GM12878 (cell line): Measurements from ENCODE around the gene NPEPPS. TPM values are rescaled to one million over a fixed set of nuclear protein-coding genes. Genes with fewer than 3 reads are reported as not detected.
"Not testable (repeated sequence)": the region's sequence is repeated elsewhere in the genome, so short reads cannot be mapped to it uniquely, and the experiment has no call there.

Source experiments
- ATAC-seq: fragments of 200-7000 bp; cut with Tn5 transposase; 3 replicates; pipeline ENCODE4 v1.9.1; 2020; ENCODE audit warnings: mild to moderate bottlenecking, moderate library complexity
- BruUV-seq: library from RNA; stranded (reverse); fragments of 400-500 nt; replicated peaks from 2 replicates; lab custom pipeline; 2021; lab: Mats Ljungman, UMichigan
- CTCF ChIA-PET: fragments of 300-600 bp; sonication (Branson Sonifier 250); formaldehyde crosslinking; extraction: SDS; loops from one replicate; lab custom pipeline; 2021; ENCODE audit warnings: inconsistent platforms; lab: Yijun Ruan, JAX
- POLR2A ChIA-PET: fragments of 350-600 bp; formaldehyde crosslinking; extraction: SDS; loops from one replicate; lab custom pipeline; 2021; ENCODE audit warnings: inconsistent platforms; lab: Charles Lee
- RAD21 ChIA-PET: fragments of 300-600 bp; sonication (Branson Sonifier 250); formaldehyde crosslinking; loops from one replicate; lab custom pipeline; 2023; ENCODE audit warnings: antibody characterized with exemption; ENCODE audit not compliant: unreplicated experiment; lab: Charles Lee
- SMC1A ChIA-PET: fragments of 300-600 bp; sonication (Branson Sonifier 250); formaldehyde crosslinking; loops from one replicate; lab custom pipeline; 2023; ENCODE audit not compliant: unreplicated experiment, uncharacterized antibody; lab: Charles Lee
- DNase-seq: peaks from one replicate; pipeline ENCODE4 v3.0.0-alpha.2; 2011; ENCODE audit warnings: low read depth, low spot score
- FAIRE-seq: peaks from 3 replicates; lab custom pipeline; 2011; peaks lifted over from hg19 to GRCh38; lab: Jason Lieb, UNC
- H2AFZ ChIP-seq: 2 replicates; pipeline ENCODE4 v1.6.0; 2011; ENCODE audit warnings: low read depth, low read length, control low read depth; ENCODE audit not compliant: control insufficient read depth
- H3K27ac ChIP-seq: 2 replicates; pipeline ENCODE4 v1.5.1; 2011; ENCODE audit warnings: control low read depth; ENCODE audit not compliant: control insufficient read depth, insufficient read depth
- H3K27me3 ChIP-seq, 2 experiments: replicated peaks in 1 of 2; 2 replicates each; pipeline versions ENCODE4 v1.6.0 to v1.6.1; 2011; ENCODE audit warnings: low read length in 1 of 2; ENCODE audit not compliant: control insufficient read depth in 2 of 2, insufficient read depth in 2 of 2
- H3K36me3 ChIP-seq, 2 experiments: 2 replicates each; pipeline ENCODE4 v1.5.1; 2011; ENCODE audit warnings: low read length in 1 of 2; ENCODE audit not compliant: control insufficient read depth in 2 of 2, insufficient read depth in 2 of 2
- H3K4me1 ChIP-seq: 2 replicates; pipeline ENCODE4 v1.6.1; 2011; ENCODE audit warnings: mild to moderate bottlenecking, low read length, moderate library complexity, mixed read lengths; ENCODE audit not compliant: control insufficient read depth, insufficient read depth
- H3K4me2 ChIP-seq: 2 replicates; pipeline ENCODE4 v1.6.0; 2011; ENCODE audit warnings: control low read depth; ENCODE audit not compliant: control insufficient read depth, insufficient read depth
- H3K4me3 ChIP-seq: fragments of 200-600 bp; sonication (generic); 2 replicates; pipeline ENCODE4 v1.5.1; 2016
- H3K79me2 ChIP-seq: 2 replicates; pipeline ENCODE4 v1.6.0; 2011; ENCODE audit warnings: low read length; ENCODE audit not compliant: control insufficient read depth, insufficient read depth
- H3K9ac ChIP-seq: 2 replicates; pipeline ENCODE4 v1.8.0; 2011; ENCODE audit warnings: low read length, control low read depth, mixed read lengths; ENCODE audit not compliant: control insufficient read depth, insufficient read depth
- H3K9me3 ChIP-seq: replicated peaks from 3 replicates; pipeline ENCODE4 v1.5.1; 2011; ENCODE audit warnings: mild to moderate bottlenecking, low read length; ENCODE audit not compliant: control insufficient read depth, insufficient read depth
- H4K20me1 ChIP-seq: 2 replicates; pipeline ENCODE4 v1.6.0; 2011; ENCODE audit not compliant: control insufficient read depth, insufficient read depth
- WGBS: methylation state at CpG from one replicate; pipeline ENCODE4 v1.1.6; 2016; ENCODE audit warnings: low lambda C conversion rate; ENCODE audit not compliant: insufficient replicate concordance, insufficient coverage; ENCODE audit errors: missing lambda C conversion rate; 5-methylcytosine and 5-hydroxymethylcytosine counted together
- in situ Hi-C: fragments of 300-500 bp; cut with MboI; formaldehyde crosslinking; loops from 9 replicates; pipeline ENCODE4 v1.14.3; 2018; ENCODE audit warnings: mixed read lengths
- intact Hi-C: fragments of 100-400 bp; cut with micrococcal nuclease; formaldehyde crosslinking; loops from one replicate; pipeline ENCODE4 v1.14.2; 2022; ENCODE audit not compliant: unreplicated experiment
- polyA plus RNA-seq, 11 experiments: library from polyadenylated mRNA; depleted of rRNA in 4 of 11; unstranded in 6 of 11; stranded (reverse) in 5 of 11; fragments of >200 nt; fragmentation: Nextera tagmentation in 4 of 11; fragmentation: Illumina TruSeq in 1 of 11; extraction: Ambion mirVana in 4 of 11; extraction: Trizol in 1 of 11; gene quantifications; 1 replicate in 1 of 11; 2 replicates in 10 of 11; pipeline versions ENCODE4 v1.2.1 to v1.2.3, GENCODE V29; 2011 to 2016; ENCODE audit warnings: inconsistent platforms in 2 of 11, missing spikeins in 2 of 11, low read depth in 1 of 11
- total RNA-seq, 4 experiments: library from RNA; depleted of rRNA in 3 of 4; stranded (reverse); fragments of >200 nt in 3 of 4; fragmentation: Illumina TruSeq in 1 of 4; extraction: Trizol in 1 of 4; gene quantifications; 2 replicates each; pipeline versions ENCODE4 v1.2.1 to v1.2.3, GENCODE V29; 2013 to 2021

The NPEPPS gene
- total and polyA plus RNA-seq, 10 of the 15 experiments (the other 5 are each of a cell fraction or from before 2014, with no cell fraction given), result 25.8 to 214 (median 64.6) TPM

GRCh38 chr17:47511701-47512146, 19.2 kb upstream of the NPEPPS start:
- BruUV-seq, CTCF ChIA-PET, RAD21 ChIA-PET, POLR2A ChIA-PET, SMC1A ChIA-PET, H3K4me1 ChIP-seq, H3K36me3 ChIP-seq, H3K9ac ChIP-seq, H3K9me3 ChIP-seq, H3K79me2 ChIP-seq, FAIRE-seq, H3K4me3 ChIP-seq, H4K20me1 ChIP-seq, in situ Hi-C loops, DNase-seq, H3K4me2 ChIP-seq, intact Hi-C loops, H2AFZ ChIP-seq, H3K27ac ChIP-seq, H3K27me3 ChIP-seq: not testable (repeated sequence)
- 7% methylated on average over 2 of the region's 3 CpGs for WGBS
- peak; percentile 80 for ATAC-seq

GRCh38 chr17:47513301-47513700, 17.6 kb upstream of the NPEPPS start:
- SMC1A ChIA-PET, H3K27ac ChIP-seq, POLR2A ChIA-PET, intact Hi-C loops, H3K4me3 ChIP-seq, H3K4me1 ChIP-seq, H3K79me2 ChIP-seq, DNase-seq, H3K9me3 ChIP-seq, H3K9ac ChIP-seq, H3K36me3 ChIP-seq, FAIRE-seq, BruUV-seq, H3K4me2 ChIP-seq, H2AFZ ChIP-seq, ATAC-seq, H3K27me3 ChIP-seq, in situ Hi-C loops, H4K20me1 ChIP-seq, RAD21 ChIA-PET: not testable (repeated sequence)
- CTCF ChIA-PET, result interaction anchor here (1.1 kb wide), 1 partner anchor 102 kb away, joined by 3 read pairs; no protein-coding TSS in a partner anchor
- WGBS, result 70% methylated on average over 6 of the region's 6 CpGs

GRCh38 chr17:47518880-47519279, 12.0 kb upstream of the NPEPPS start:
- H3K9ac ChIP-seq, CTCF ChIA-PET, ATAC-seq, POLR2A ChIA-PET, H3K27ac ChIP-seq, H3K27me3 ChIP-seq, intact Hi-C loops, in situ Hi-C loops, RAD21 ChIA-PET, H3K4me1 ChIP-seq, H3K36me3 ChIP-seq, DNase-seq, H3K79me2 ChIP-seq, H3K4me2 ChIP-seq, BruUV-seq, FAIRE-seq, SMC1A ChIA-PET, H4K20me1 ChIP-seq, H3K4me3 ChIP-seq, H2AFZ ChIP-seq, H3K9me3 ChIP-seq: not testable (repeated sequence)

- in situ Hi-C loops, H3K79me2 ChIP-seq, CTCF ChIA-PET, intact Hi-C loops, H3K36me3 ChIP-seq, H3K4me2 ChIP-seq, DNase-seq, H3K4me3 ChIP-seq, BruUV-seq, FAIRE-seq, RAD21 ChIA-PET, H4K20me1 ChIP-seq, SMC1A ChIA-PET, H2AFZ ChIP-seq, H3K4me1 ChIP-seq, POLR2A ChIA-PET, H3K9ac ChIP-seq, H3K27me3 ChIP-seq, ATAC-seq, H3K9me3 ChIP-seq, H3K27ac ChIP-seq: not testable (repeated sequence)
Observed at GRCh38 chr17:47519365-47519764, 11.5 kb upstream of the NPEPPS start.
